Stomach (tissue), 4 donors: ENCODE data around the gene NEDD4L.

Experiments
- CTCF ChIP-seq, 7 experiments: fragments of 450-650 bp in 4 of 7; fragments of 200-600 bp in 3 of 7; sonication (generic) in 3 of 7; IDR thresholded peaks; one replicate each; pipeline ENCODE4 v1.5.1; 2016 to 2019; ENCODE audit warnings: antibody characterized with exemption in 7 of 7, control low read depth in 2 of 7, mild to moderate bottlenecking in 1 of 7
- EP300 ChIP-seq: sonication (generic); formaldehyde crosslinking; IDR thresholded peaks from one replicate; pipeline ENCODE4 v1.6.1; 2017; ENCODE audit warnings: antibody characterized with exemption
- POLR2A ChIP-seq, 4 donors: fragments of 450-650 bp; IDR thresholded peaks; one replicate each; pipeline ENCODE4 v1.6.1; 2016; ENCODE audit warnings: antibody characterized with exemption in 4 of 4, control low read depth in 2 of 4, mild to moderate bottlenecking in 1 of 4, moderate library complexity in 1 of 4

GRCh38 chr18:58310517-58310916, 266.5 kb downstream of the NEDD4L start:
- TF ChIP-seq CTCF (IDR thresholded peaks at IDR 0.05) (no peak), EP300 (no peak), POLR2A (IDR thresholded peaks at IDR 0.05) (no peak)
